ENCODE results near the gene PPARA.

The PPARA gene

DNA sequence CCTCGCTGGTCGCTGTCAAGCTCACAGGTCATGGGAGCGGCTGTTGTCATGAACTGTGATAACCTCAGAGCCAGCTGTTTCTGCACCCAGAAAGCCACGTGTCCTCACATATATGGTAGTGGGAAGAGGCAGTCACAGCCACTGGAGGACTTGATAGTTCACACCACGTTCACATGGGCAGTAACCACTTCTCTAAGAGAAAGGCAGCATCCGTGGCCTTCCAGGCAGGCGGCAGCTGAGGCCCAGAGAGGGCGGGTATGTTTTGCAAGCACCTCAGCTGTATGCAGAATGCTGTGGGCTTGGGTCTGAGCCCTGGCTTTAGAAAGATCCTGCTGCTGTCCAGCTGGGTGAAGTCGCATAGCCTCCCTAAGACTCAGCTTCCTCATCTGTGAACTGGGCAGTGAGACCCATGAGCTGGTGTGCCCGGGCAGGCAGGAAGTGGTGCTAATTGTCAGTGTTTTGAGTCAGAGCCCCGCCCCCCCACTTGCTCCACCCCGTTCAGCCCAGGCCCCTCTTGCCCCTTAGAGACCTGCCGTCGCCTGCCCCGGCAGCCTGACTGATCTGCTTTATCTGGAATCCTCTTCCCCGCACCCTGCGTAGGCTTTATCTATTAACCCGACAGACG is 130.8 kb downstream of the PPARA start:
- no peak for DNase-seq

DNA sequence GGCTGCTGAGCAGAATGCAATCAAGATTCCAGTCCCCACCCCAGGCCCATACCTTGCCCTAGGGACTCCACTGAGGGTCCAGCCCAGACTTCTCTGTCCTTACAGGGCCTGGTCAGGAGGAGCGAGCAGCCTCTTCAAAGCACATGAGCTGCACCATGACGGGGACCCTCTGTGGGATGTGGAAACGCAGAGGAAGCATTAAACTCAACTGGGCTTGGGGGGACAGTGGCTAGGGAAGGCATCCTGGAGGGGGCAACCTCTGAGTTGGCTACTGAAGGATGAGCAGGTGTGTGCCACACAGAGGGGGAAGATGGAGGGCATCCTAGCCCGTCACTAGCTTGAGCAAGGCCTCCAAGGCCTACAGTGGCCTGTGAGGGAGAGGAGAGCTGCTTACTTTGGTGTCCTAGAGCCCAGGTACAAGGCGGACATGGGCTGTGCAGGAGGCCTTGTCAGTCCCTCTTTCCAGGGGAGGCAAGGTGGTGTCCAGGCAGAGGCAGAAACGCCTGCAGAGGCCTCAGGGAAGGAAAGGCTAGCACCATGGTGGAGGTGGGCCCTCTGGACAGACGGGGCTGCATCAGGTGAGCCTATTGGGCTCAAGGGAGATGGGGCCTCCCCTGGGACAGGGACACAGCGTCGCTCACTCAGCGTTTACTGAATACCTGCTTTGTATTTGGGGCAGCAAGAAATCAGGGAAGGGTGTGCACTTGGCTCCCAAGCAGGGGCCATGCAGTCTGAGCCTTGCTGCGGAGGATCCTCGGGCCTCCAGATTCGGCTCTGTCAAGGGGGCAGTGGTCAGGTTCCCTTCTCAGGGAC is 131.7 kb downstream of the PPARA start:
- no peak for DNase-seq

DNA sequence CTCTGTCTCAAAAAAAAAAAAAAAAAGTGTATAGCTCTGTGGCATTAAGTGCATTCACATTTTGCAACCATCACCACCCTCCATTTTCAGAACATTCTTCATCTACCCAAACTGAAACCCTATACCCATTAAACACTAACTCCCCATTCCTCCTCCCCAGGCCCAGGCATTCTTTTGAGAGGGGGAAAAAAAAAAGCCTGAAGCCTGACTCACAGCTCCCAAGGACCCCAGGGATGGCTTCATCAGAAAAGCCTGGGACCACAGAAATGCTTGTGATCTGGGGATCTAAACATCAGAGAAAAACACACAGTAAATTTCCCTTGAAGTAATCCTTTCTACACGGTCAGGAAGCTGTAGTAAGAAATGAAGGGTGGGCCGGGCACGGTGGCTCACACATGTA is 135.7 kb downstream of the PPARA start:
- no peak for DNase-seq

DNA sequence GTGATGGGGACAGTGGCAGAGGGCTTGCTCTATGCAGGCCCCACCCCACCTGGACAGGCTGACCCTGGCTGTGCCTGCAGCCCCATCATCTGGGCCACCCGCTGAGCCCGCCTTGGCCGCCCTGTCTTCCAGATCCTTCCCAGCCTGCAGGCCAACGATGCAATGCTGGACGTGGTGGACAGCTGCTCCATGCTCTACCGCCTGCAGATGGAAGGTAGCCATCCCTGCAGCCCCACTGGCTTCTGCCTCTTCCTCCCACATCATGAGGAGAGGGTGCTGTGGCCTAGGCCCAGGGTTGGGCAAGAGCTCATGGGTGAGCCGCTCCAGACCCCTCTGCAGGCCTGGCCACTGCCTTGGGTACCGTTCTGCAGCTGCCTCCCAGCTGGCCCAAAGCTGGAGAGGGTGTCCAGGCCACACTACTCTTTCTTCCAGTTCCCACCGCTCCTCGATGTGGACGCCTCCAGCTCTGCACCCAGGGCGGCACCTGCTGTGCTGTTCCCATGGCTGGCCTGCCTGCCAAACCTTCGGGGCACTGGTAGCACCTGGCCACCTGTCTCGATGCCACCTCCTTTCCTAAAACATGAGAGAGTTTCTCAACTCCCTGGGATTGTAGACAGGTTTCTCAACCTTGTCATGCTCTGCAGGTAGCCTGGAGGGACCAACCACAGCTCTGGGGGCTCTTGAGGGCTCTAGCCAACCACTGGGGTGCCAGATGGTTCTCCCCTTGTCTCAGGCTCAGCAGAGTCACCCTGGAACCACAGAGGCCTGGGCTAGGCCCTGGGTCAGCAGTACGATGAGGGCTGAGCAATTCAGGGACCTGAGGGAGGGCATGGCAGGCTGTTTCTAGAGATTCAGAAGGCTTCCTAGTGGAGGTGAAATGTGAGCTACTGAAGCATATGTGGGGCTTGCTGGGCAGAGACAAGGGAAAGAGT is 136.9 kb downstream of the PPARA start:
- no peak for DNase-seq

DNA sequence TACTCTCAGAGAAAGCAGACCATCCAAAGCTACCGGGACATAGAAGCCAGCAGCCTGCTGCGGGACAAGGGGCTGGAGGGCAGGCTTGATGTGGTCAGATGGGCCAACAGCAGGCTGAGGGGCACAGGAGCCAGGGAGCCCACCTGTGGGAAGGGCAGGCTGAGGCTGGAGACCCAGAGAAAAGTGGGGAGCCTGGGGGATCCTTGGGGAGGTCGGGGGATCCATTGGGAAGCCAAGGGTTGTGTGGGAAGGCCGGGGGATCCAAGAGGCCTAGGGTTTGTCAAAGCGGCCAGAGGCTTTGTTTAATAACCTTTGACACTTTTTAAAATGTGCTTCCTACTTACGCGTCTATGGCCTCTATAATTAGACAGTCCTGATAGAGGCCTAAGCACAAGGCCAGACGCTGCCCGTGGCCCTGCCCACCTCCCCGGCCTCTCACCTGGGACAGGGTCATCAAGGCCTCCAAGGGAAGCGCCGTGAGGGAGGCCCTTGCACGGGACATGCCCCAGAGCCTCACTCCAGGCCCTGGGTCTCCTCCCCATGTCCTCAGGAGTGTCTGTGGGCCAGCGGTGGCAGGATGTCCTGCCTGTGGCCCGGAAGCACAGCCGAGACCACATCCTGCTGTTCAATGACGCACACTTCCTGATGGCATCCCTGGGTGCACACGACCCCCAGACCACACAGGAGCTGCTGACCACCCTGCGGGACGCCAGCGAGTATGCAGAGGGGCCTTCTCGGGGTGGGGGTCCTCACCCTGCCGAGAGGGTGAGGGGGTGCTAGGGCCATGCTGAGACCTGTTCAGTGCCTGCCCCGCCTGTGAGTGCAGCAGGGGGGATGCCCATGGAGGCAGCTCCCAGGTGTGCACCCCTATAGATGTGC is 137.8 kb downstream of the PPARA start:
- DNase-seq, result no peak

DNA sequence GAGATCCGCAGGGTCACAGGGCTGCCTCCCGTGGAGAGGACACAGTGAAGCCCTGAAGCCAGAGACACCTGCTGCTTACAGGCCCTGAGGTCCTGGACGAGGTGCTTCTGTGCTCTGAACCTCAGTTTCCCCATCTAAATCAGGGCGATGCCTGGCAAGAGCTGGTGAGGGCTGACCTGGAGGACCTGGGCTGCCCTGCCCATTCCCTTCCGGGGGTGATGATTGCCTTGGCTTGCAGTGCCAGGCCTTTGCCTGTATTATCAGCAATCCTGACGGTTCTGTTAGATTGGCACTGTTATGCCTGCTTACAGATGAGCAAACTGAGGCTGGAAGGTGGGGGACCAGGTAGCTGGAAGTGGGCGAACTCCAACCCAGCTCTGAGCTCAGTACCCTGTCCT is 138.5 kb downstream of the PPARA start:
- no peak for DNase-seq

DNA sequence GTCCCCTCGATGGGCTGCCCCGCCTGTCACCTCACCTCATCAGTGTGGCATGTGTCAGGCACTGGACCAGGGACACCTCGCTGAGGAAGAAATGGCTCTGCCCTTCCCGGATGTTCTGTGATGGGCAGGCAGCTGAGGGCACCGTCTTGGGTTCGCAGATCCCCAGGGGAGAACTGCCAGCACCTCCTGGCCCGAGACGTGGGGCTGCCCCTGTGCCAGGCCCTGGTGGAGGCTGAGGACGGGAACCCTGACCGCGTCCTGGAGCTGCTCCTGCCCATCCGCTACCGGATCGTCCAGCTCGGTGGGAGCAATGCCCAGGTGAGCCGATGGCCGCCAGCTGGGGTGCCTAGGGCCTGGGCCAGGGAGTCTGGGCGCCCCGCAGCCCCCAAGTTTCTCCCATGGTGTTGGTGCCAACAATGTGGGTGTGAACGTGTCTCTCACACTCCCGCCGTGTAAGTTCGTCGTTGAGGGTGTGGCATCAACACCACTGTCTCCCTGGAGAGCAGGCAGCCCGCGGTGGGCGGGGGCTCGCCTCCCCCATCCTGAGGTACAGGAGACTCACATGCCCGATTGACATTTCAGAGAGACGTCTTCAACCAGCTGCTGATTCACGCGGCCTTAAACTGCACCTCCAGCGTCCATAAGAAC is 139.0 kb downstream of the PPARA start:
- no peak for DNase-seq

DNA sequence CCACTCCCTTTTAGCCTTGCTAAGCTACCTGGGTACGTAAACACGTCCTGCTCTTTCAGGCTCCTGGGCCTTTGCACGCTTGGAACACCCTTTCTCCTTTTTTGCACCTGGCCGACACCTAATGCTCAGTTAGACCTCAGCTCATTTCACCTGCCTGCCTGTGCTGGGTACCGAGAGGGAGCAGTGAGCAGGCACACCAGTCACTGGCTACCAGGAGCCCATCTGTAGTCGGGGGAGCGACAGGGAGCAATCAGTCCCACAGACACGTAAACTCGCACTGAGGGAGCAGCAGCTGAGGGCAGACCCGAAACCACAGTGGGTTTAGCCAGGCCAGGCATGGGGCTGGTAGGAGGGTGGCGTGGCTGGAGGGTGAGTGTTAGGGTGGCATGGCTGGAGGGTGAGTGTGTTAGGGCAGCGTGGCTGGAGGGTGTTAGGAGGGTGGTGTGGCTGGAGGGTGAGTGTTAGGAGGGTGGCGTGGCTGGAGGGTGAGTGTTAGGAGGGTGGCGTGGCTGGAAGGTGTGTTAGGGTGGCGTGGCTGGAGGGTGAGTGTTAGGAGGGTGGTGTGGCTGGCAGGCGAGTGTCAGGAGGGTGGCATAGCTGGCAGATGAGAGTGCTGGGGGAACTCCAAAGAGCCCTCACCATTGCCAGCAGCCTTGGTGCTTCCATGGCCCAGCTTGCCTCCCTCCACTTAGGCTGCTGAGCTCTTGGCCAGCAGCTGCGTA is 140.0 kb downstream of the PPARA start:
- DNase-seq, result no peak

DNA sequence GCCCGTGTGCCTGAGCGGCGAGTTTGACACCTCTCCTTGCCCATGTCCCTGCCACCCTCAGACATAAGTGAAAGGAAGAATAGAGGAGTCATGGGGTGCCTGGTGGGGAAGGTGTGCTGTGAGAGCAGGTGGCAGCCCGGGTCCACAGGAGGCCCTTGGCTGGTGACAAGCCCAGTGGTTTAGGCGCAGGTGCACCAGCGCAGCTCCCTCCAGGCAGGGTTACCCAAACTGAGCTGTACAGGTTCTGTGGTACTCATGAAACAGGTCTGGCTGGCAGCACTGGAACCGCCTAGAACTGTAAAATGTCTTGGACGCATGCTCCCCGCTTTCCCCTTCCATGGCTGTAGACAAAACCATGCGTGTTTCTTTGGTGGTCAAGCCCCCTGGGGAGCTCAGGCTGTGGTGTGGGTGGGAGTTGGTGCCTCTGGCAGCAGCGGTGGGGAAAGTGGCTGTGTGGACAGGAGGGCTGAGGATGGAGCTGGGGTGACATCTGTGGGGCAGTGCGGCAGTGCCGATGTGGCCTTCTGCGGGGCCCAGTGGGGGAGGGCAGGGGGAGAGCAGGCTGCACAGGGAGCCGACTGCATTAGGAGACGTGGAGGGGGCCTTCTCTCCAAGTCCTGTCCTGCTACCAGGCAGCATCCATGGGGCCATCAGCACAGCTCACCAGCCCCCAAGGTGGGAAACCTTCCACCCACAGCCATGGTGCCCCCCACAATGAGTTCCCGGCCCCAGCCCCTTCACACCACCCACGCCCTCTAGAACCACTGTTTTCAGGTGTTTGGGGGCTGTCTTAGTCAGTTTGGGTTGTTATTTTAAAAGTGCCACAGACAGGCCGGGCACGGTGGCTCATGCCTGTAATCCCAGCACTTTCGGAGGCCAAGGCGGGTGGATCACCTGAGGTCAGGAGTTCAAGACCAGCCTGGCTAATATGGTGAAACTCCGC is 140.8 kb downstream of the PPARA start:
- no peak for DNase-seq

DNA sequence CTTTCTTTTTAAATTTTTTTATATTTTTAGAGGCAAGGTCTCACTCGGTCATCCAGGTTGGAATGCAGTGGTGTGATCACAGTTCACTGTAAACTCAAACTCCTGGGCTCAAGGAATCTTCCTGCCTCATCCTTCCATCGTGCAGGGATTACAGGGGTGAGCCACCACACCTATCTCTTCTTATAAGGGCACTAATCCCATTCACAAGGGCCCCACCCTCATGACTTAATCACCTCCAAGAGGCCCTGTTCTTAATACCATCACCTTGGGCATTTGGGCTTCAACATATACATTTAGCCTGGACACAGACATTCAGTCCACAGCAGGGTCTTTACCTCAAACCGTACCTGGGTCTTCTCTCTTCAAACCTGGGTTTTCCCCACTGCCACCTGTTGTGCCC is 141.8 kb downstream of the PPARA start:
- no peak for DNase-seq

DNA sequence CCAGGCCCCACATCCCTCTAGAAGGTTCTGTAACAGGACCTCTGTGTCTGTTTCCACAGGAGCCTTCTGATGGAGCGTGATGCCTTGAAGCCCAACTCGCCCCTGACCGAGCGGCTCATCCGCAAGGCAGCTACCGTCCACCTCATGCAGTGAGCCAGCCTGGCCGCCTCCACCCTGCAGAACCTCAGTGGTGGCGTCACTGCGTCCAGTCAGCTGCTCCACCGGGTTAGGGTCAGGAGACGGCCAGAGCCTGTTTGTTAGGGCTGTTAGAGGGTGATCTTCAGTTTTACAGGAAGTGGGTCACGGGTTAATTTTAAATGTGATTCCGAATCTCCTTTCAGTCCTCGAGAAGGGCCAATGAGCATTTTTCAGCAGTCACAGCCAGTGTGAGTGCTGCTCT is 142.4 kb downstream of the PPARA start:
- no peak for DNase-seq
